BLaER1 treated with 17β-estradiol and CSF1 and Interleukin-3, amounts not matched to agents 10 nM and 100 nM (cell line): ENCODE results near the gene ABCA7.

Source experiments
- H3K27ac ChIP-seq, 11 experiments: shearing (Covaris generic); formaldehyde crosslinking; 2 replicates each; pipeline ENCODE4 v1.8.1; 2022
- H3K27me3 ChIP-seq, 11 experiments: shearing (Covaris generic); formaldehyde crosslinking; 2 replicates each; pipeline ENCODE4 v1.8.1; 2022
- H3K36me3 ChIP-seq, 11 experiments: shearing (Covaris generic); formaldehyde crosslinking; 2 replicates each; pipeline ENCODE4 v1.8.1; 2022
- H3K4me1 ChIP-seq, 10 experiments: shearing (Covaris generic); formaldehyde crosslinking; 2 replicates each; pipeline ENCODE4 v1.8.1; 2022
- H3K4me2 ChIP-seq, 11 experiments: shearing (Covaris generic); formaldehyde crosslinking; 2 replicates each; pipeline ENCODE4 v1.8.1; 2022
- H3K4me3 ChIP-seq, 10 experiments: shearing (Covaris generic); formaldehyde crosslinking; 2 replicates each; pipeline ENCODE4 v1.8.1; 2022
- H3K9ac ChIP-seq, 11 experiments: shearing (Covaris generic); formaldehyde crosslinking; 2 replicates each; pipeline ENCODE4 v1.8.1; 2022
- H3K9me3 ChIP-seq, 11 experiments: shearing (Covaris generic); formaldehyde crosslinking; replicated peaks in 1 of 11; 2 replicates each; pipeline ENCODE4 v1.8.1; 2022
- H4K20me1 ChIP-seq, 11 experiments: shearing (Covaris generic); formaldehyde crosslinking; 2 replicates each; pipeline ENCODE4 v1.8.1; 2022
- Cebpa-rat ChIP-seq, 11 experiments: shearing (Covaris generic); IDR thresholded peaks; 2 replicates each; pipeline ENCODE4 v1.8.1; 2022

ABCA7 gene

GRCh38 chr19:1097810-1098176 lies 57.9 kb downstream of the ABCA7 start:
- TF ChIP-seq Cebpa-rat (IDR thresholded peaks at IDR 0.05), result peak in 7 of 11 experiments; percentile 34 to 78 (median 63); a peak in 9 of 22 replicates
- Histone ChIP-seq H3K4me2 (peak overlapping the region; percentile 75 to 95 (median 87)), H3K4me1 (peaks cover 78 to 90% (median 87%) of the 10 kb centered on the region in 10 experiments), H3K27me3 (no peaks in the 10 kb centered on the region), H3K9ac (peak overlapping the region; percentile 52 to 100 (median 92); a peak in 21 of 22 replicates), H3K9me3 (peaks cover 0 to 22% (median 9%) of the 10 kb centered on the region in 11 experiments; a peak in 14 of 22 replicates), H4K20me1 (peaks cover 8 to 23% (median 21%) of the 10 kb centered on the region in 11 experiments; a peak in 20 of 22 replicates), H3K27ac (peak overlapping the region; percentile 87 to 100 (median 99)), H3K36me3 (peaks cover 11 to 20% (median 13%) of the 10 kb centered on the region in 11 experiments; a peak in 21 of 22 replicates), H3K4me3 (no peak overlapping the region)

- Histone ChIP-seq H3K4me3 (peak overlapping the region in 1 of 10 experiments; percentile 57; a peak in 1 of 20 replicates), H3K9me3 (peaks cover 0 to 22% (median 9%) of the 10 kb centered on the region in 11 experiments; a peak in 14 of 22 replicates), H3K9ac (peak overlapping the region; percentile 52 to 100 (median 92); a peak in 21 of 22 replicates), H3K36me3 (peaks cover 4 to 13% (median 7%) of the 10 kb centered on the region in 11 experiments; a peak in 21 of 22 replicates), H3K4me2 (peak overlapping the region; percentile 75 to 95 (median 87)), H4K20me1 (peaks cover 8 to 17% (median 15%) of the 10 kb centered on the region in 11 experiments; a peak in 20 of 22 replicates), H3K4me1 (peaks cover 81 to 90% (median 87%) of the 10 kb centered on the region in 10 experiments), H3K27ac (peak overlapping the region; percentile 87 to 100 (median 99)), H3K27me3 (no peaks in the 10 kb centered on the region)
- TF ChIP-seq Cebpa-rat (IDR thresholded peaks at IDR 0.05), result no peak; a peak in 1 of 22 replicates
Measured at GRCh38 chr19:1098177-1099051, 58.5 kb downstream of the ABCA7 start.

- H3K27me3 ChIP-seq, result no peaks in the 10 kb centered on the region
- H3K4me2 ChIP-seq, result peak overlapping the region; percentile 75 to 96 (median 91)
- peaks cover 70 to 80% (median 75%) of the 10 kb centered on the region in 10 experiments for H3K4me1 ChIP-seq
Measured at GRCh38 chr19:1101337-1101698, 61.4 kb downstream of the ABCA7 start.

GRCh38 chr19:1102407-1103131 lies 62.7 kb downstream of the ABCA7 start:
- Histone ChIP-seq H3K4me3 (peak overlapping the region in 8 of 10 experiments; percentile 16 to 86 (median 49); a peak in 12 of 20 replicates), H4K20me1 (peaks cover 30 to 37% (median 31%) of the 10 kb centered on the region in 11 experiments), H3K36me3 (peaks cover 17 to 31% (median 19%) of the 10 kb centered on the region in 11 experiments), H3K27me3 (no peaks in the 10 kb centered on the region), H3K9me3 (peaks cover 0 to 22% (median 9%) of the 10 kb centered on the region in 11 experiments; a peak in 14 of 22 replicates), H3K9ac (peak overlapping the region; percentile 76 to 100 (median 92)), H3K27ac (peak overlapping the region; percentile 79 to 100 (median 99)), H3K4me2 (peak overlapping the region; percentile 75 to 96 (median 91)), H3K4me1 (peaks cover 76 to 84% (median 78%) of the 10 kb centered on the region in 10 experiments)
- TF ChIP-seq Cebpa-rat (IDR thresholded peaks at IDR 0.05), result 0 out of 22 replicates have a peak, but pooled peaks of 1 of the 11 experiments have one; percentile 11

More at GRCh38 chr19:1101337-1101698, 61.4 kb downstream of the ABCA7 start:
- TF ChIP-seq Cebpa-rat (IDR thresholded peaks at IDR 0.05), result no peak
- Histone ChIP-seq H3K36me3 (peaks cover 5 to 19% (median 6%) of the 10 kb centered on the region in 11 experiments), H3K4me3 (peak overlapping the region; percentile 23 to 57 (median 40); a peak in 14 of 20 replicates), H3K9ac (peak overlapping the region; percentile 76 to 100 (median 92)), H3K9me3 (peaks cover 0 to 22% (median 9%) of the 10 kb centered on the region in 11 experiments; a peak in 14 of 22 replicates), H3K27ac (peak overlapping the region; percentile 87 to 100 (median 99)), H4K20me1 (peaks cover 17 to 24% (median 19%) of the 10 kb centered on the region in 11 experiments)

GRCh38 chr19:1103132-1103707 lies 63.3 kb downstream of the ABCA7 start:
- Histone ChIP-seq H3K9ac (peak overlapping the region; percentile 76 to 100 (median 92); a peak in 21 of 22 replicates), H3K36me3 (peaks cover 20 to 35% (median 23%) of the 10 kb centered on the region in 11 experiments), H3K4me2 (peak overlapping the region; percentile 75 to 96 (median 91)), H3K4me3 (peak overlapping the region in 9 of 10 experiments; percentile 5 to 86 (median 48); a peak in 15 of 20 replicates), H3K27me3 (no peaks in the 10 kb centered on the region), H4K20me1 (peaks cover 35 to 43% (median 37%) of the 10 kb centered on the region in 11 experiments), H3K4me1 (peaks cover 74 to 82% (median 76%) of the 10 kb centered on the region in 10 experiments), H3K9me3 (peaks cover 0 to 22% (median 9%) of the 10 kb centered on the region in 11 experiments; a peak in 14 of 22 replicates), H3K27ac (peak overlapping the region; percentile 79 to 100 (median 99))
- TF ChIP-seq Cebpa-rat (IDR thresholded peaks at IDR 0.05), result no peak

- Histone ChIP-seq H3K27me3 (no peaks in the 10 kb centered on the region), H3K4me2 (peak within 1 kb of the TSS; percentile 88 to 98 (median 92)), H3K4me3 (peak within 1 kb of the TSS; percentile 76 to 97 (median 92)), H3K9ac (peak within 1 kb of the TSS; percentile 95 to 100 (median 99)), H3K36me3 (peaks cover 24 to 39% (median 28%) of the 10 kb centered on the region in 11 experiments), H4K20me1 (peaks cover 39 to 49% (median 41%) of the 10 kb centered on the region in 11 experiments), H3K27ac (peak within 1 kb of the TSS; percentile 89 to 100 (median 99)), H3K9me3 (peaks cover 0 to 22% (median 9%) of the 10 kb centered on the region in 11 experiments; a peak in 14 of 22 replicates), H3K4me1 (peaks cover 68 to 78% (median 72%) of the 10 kb centered on the region in 10 experiments)
- TF ChIP-seq Cebpa-rat (IDR thresholded peaks at IDR 0.05), result no peak
Measured at GRCh38 chr19:1103708-1104310, 63.9 kb downstream of the ABCA7 start, which contains the start of gene GPX4. GPX4 (plus strand) TSS chr19:1103994; CDS start chr19:1104044, 50 bp downstream.

- Histone ChIP-seq H3K4me1 (peaks cover 62 to 77% (median 70%) of the 10 kb centered on the region in 10 experiments), H3K27ac (peak overlapping the region; percentile 89 to 100 (median 99)), H4K20me1 (peaks cover 44 to 56% (median 47%) of the 10 kb centered on the region in 11 experiments), H3K9ac (peak overlapping the region; percentile 95 to 100 (median 99)), H3K4me3 (peak overlapping the region; percentile 76 to 97 (median 92)), H3K9me3 (peaks cover 0 to 16% (median 9%) of the 10 kb centered on the region in 11 experiments; a peak in 14 of 22 replicates), H3K4me2 (peak overlapping the region; percentile 85 to 98 (median 91)), H3K27me3 (no peaks in the 10 kb centered on the region), H3K36me3 (peaks cover 29 to 44% (median 33%) of the 10 kb centered on the region in 11 experiments)
- no peak for TF ChIP-seq Cebpa-rat (IDR thresholded peaks at IDR 0.05)
Measured at GRCh38 chr19:1104311-1105007, 64.6 kb downstream of the ABCA7 start.
